ENCODE results near the gene MYO10.

The MYO10 gene

GRCh38 chr5:16754086-16754485, 182.0 kb downstream of the MYO10 start:
- DNase-seq (ENCODE audit: low spot score), result no peak
- Histone ChIP-seq H3K4me3 (no peak overlapping the region), H3K27ac (no peak overlapping the region)
- TF ChIP-seq, protein P1, sequence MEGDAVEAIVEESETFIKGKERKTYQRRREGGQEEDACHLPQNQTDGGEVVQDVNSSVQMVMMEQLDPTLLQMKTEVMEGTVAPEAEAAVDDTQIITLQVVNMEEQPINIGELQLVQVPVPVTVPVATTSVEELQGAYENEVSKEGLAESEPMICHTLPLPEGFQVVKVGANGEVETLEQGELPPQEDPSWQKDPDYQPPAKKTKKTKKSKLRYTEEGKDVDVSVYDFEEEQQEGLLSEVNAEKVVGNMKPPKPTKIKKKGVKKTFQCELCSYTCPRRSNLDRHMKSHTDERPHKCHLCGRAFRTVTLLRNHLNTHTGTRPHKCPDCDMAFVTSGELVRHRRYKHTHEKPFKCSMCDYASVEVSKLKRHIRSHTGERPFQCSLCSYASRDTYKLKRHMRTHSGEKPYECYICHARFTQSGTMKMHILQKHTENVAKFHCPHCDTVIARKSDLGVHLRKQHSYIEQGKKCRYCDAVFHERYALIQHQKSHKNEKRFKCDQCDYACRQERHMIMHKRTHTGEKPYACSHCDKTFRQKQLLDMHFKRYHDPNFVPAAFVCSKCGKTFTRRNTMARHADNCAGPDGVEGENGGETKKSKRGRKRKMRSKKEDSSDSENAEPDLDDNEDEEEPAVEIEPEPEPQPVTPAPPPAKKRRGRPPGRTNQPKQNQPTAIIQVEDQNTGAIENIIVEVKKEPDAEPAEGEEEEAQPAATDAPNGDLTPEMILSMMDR (IDR thresholded peaks at IDR 0.05), result no peak

DNA sequence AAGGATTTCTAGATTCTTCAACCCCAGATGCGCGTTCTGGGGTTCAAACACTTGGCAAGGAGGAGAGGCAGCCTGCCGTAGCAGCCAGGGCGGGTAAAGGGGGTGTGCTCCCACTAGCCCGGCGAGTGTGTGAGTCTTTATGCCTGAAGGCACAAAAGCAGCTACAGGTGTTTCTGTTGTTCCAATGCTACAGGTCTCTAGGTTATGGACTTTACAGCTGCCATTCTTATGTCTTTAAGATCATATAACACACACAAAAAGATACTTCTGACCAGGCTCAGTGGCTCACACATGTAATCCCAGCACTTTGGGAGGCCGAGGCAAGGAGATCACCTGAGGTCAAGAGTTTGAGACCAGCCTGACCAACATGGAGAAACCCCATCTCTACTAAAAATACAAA, 185.6 kb downstream of the MYO10 start:
- Histone ChIP-seq H3K27ac (no peak overlapping the region), H3K4me3 (no peak overlapping the region)
- no peak for DNase-seq (ENCODE audit: low spot score)
- TF ChIP-seq, protein P1 (IDR thresholded peaks at IDR 0.05), result no peak

- Histone ChIP-seq H3K4me3 (no peak overlapping the region), H3K27ac (no peak overlapping the region)
- no peak for DNase-seq (ENCODE audit: low spot score)
- TF ChIP-seq, protein P1 (IDR thresholded peaks at IDR 0.05), result no peak
These were observed 186.5 kb downstream of the MYO10 start for GRCh38 chr5:16749626-16750025.

DNA sequence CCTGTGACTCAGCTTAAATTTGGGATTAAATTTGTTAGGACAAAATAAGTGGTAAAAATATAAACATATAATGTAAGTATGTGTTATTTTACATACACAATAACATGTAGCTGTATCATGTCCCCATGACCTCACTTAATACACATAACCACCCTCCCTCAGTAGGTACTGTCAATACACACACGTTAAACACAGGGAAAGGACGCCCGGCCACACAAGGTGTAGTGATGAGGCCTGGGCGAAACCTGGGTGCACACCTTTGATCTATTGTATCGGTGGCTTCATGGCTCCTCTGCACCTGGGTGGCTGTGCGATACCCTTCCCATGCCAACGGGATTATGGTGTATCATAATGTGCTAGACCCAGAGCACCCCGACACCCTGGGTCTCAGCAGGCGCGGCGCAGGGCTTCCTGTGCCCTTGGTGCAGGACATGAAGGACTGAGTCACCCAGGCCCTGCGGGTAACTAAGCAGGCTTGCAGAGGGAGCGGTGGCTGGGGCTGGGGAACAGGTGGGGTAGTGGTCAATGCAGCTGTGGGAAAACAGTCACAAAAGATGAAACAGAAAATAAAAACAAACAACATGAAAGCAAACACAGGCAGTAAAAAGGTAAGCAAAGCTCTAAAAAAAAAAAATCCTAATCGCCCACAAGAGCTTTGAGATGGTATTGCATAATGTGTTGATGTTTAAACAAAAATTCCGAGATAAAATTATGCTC, 191.8 kb downstream of the MYO10 start:
- Histone ChIP-seq H3K4me3 (no peak overlapping the region), H3K27ac (no peak overlapping the region)
- TF ChIP-seq, protein P1 (IDR thresholded peaks at IDR 0.05), result no peak
- no peak for DNase-seq (ENCODE audit: low spot score)

- Histone ChIP-seq H3K4me3 (no peak overlapping the region), H3K27ac (no peak overlapping the region)
- DNase-seq (ENCODE audit: low spot score), result no peak
- TF ChIP-seq, protein P1 (IDR thresholded peaks at IDR 0.05), result no peak
These were observed 193.2 kb downstream of the MYO10 start for GRCh38 chr5:16742938-16743337.

DNA sequence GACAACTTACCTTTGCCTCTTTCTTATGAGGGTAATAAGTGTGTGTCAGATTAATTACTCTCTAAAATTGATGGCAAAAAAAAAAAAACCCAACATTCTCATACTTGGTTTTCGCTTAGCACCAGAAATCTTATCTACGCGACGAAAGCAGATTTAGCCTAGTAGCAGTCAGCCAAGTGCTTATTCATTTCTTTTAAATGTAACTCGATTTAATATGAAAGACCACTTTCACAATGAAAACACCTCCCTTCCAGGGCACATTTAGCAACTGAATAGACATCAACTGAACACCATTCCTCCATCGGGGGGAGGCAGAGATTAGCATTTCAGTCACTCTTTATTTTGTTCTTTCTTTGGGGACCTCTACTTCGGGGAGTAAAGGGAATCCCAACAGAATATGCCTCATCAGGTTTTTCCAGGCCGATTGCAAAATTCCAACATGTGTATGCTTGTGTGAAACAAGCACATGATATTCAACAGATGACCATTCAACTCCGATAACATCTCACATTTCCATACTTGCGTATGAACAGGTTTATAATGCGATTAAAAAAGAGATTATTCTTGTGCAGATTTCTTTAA, 195.2 kb downstream of the MYO10 start:
- Histone ChIP-seq H3K27ac (no peak overlapping the region), H3K4me3 (peak overlapping the region; percentile 53)
- no peak for DNase-seq (ENCODE audit: low spot score)
- TF ChIP-seq, protein P1 (IDR thresholded peaks at IDR 0.05), result no peak
